Colon (tissue), 2 donors: Measurements from ENCODE around the gene TXLNA.
"Not testable (repeated sequence)": the region's sequence is repeated elsewhere in the genome, so short reads cannot be mapped to it uniquely, and the experiment has no call there.

Source experiments
- FAIRE-seq: peaks from 2 replicates; lab custom pipeline; 2012; peaks lifted over from hg19 to GRCh38; lab: Jason Lieb, UNC
- donor health status: control.
- donor health status: control.

Gene TXLNA

GRCh38 chr1:32179443-32180185 lies at the start of gene TXLNA:
TXLNA (plus strand) TSS chr1:32179675; CDS start chr1:32180346, 671 bp downstream.
- FAIRE-seq: no peak

DNA sequence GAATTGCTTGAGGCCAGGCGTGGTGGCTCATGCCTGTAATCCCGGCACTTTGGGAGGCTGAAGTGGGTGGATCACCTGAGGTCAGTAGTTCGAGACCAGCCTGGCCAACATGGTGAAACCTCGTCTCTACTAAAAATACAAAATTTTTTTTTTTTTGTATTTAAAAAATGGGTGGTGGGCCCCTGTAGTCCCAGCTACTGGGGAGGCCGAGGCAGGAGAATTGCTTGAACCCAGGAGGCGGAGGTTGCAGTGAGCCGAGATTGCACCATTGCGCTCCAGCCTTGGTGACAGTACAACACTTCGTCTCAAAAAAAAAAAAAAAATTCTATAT lies 45.6 kb upstream of the TXLNA start:
- FAIRE-seq: not testable (repeated sequence)

DNA sequence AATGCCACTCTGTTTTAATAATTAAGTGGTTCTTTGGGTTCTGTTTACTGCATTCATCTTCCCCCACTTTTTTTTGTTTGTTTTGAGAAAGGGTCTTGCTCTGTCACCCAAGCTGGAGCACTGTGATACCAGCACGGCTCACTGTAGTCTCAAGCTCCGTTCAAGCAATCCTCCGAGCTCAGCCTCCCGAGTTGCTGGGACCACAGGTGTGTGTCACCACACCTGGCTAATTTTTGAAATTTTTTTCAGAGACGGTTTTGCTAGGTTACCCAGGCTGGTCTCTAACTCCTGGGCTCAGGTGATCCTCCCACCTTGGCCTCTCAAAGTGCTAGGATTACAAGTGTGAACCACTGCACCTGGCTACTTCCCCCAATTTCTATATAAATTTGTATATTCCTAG lies 42.4 kb upstream of the TXLNA start:
- FAIRE-seq: no peak

DNA sequence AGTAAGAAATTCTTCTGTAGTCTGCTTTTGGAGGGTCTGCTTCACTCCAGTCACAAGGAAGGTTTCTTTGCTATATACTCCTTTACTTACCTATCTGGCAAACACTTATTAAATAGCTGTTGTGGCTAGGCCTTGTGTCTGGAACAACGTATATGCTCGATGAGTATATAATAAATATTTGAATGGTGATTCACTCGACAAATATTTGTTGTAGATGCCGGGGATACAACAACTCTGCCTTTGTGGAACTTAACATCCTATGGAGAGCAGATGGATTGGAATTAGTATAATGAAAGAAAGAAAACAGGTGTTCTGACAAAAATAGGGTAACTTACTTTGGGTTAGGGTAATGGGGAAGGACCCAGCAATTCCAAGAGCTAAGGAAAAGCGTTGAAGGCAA lies 40.5 kb upstream of the TXLNA start:
- no peak for FAIRE-seq

- no peak for FAIRE-seq
Observed at GRCh38 chr1:32142446-32143301, 36.8 kb upstream of the TXLNA start.

DNA sequence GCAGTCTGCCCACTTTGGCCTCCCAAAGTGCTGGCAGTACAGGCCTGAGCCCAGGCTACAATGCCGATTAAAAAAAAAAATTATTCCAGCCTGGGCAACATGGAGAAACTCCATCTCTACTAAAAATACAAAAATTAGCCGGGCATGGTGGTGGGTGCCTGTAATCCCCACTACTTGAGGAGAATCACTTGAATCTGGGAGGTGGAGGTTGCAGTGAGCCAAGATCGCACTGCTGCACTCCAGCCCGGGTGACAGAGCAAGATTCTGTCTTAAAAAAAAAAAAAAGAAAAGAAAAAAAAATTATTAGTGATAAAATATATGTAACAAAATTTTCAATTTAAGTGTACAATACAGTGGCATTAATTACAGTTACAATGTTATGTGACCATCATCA lies 36.2 kb upstream of the TXLNA start:
- not testable (repeated sequence) for FAIRE-seq

DNA sequence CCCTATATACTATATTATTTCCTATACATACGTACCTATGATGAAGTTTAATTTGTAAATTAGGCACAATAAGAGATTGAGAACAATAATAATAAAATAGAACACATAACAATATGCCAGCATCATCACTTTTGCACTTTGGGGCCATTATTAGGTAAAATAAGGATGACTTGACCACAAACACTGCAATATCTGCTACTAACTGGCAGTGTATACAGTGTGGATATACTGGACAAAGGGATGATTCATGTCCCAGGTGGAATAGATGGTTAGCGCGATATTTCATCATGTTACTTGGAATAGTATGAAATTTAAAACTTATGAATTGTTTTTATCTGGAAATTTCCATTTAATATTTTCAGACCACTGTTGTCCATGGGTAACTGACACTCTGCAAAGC lies 35.4 kb upstream of the TXLNA start:
- no peak for FAIRE-seq

- FAIRE-seq: not testable (repeated sequence)
Observed at GRCh38 chr1:32147799-32148198, 31.7 kb upstream of the TXLNA start.

- no peak for FAIRE-seq
Observed at GRCh38 chr1:32150847-32151246, 28.6 kb upstream of the TXLNA start.

DNA sequence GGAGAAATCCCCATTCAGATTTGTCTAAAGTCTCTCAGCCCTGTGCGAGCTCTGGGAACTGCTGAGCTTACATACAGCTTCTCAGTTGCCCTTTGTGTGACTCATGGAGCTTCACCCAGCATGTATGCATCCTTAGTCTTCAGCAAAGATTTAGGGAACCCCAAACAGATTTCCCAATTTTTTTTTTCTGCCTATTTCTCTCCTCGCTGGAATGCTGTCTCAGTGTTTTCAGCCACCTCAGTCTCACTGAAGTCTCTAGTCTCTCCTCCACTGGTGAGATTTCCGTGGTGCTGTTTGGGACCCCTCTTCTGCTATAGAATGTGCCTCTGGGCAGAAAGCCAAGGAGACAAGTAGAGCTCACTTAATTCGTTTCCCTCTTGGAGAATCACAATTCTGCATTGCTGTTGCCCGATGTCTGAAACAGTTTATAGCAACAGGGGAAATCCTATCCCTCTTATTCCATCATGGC lies 28.1 kb upstream of the TXLNA start:
- no peak for FAIRE-seq

GRCh38 chr1:32159189-32159588 lies 20.3 kb upstream of the TXLNA start:
- FAIRE-seq: no peak

DNA sequence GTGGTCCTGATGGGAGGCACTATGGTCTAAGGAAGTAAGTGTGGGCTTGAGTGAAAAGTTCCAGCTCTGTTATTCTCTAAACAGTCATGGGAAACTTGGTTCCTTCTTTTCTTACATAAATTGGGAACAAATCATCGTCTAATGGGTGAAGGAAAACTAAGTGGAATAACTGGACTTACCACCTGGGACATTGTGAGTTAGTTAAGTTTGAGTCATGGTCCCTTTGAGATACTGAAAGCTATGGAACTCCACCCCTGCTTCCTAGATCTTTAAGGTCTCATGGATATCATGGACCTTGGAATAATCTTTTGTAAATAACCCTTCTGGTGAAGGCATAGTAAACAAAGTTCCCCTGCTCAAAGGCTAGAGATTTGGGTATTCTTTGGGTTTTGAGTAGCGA lies 16.1 kb upstream of the TXLNA start:
- FAIRE-seq: no peak

DNA sequence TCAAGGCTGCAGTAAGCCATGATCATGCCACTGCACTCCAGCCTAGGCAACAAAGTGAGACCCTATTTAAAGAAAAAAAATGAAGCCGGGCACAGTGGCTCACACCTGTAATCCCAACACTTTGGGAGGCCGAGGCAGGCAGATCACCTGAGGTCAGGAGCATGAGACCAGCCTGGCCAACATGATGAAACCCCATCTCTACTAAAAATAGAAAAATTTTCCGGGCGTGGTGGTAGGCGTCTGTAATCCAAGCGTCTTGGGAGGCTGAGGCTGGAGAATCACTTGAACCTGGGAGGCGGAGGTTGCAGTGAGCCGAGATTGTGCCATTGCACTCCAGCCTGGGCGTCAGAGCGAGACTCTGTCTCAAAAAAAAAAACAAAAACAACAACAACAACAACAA lies 13.8 kb upstream of the TXLNA start:
- not testable (repeated sequence) for FAIRE-seq

GRCh38 chr1:32170991-32171390 lies 8.5 kb upstream of the TXLNA start:
- FAIRE-seq: no peak

- FAIRE-seq: no peak
Observed at GRCh38 chr1:32172621-32173245, 6.7 kb upstream of the TXLNA start.

DNA sequence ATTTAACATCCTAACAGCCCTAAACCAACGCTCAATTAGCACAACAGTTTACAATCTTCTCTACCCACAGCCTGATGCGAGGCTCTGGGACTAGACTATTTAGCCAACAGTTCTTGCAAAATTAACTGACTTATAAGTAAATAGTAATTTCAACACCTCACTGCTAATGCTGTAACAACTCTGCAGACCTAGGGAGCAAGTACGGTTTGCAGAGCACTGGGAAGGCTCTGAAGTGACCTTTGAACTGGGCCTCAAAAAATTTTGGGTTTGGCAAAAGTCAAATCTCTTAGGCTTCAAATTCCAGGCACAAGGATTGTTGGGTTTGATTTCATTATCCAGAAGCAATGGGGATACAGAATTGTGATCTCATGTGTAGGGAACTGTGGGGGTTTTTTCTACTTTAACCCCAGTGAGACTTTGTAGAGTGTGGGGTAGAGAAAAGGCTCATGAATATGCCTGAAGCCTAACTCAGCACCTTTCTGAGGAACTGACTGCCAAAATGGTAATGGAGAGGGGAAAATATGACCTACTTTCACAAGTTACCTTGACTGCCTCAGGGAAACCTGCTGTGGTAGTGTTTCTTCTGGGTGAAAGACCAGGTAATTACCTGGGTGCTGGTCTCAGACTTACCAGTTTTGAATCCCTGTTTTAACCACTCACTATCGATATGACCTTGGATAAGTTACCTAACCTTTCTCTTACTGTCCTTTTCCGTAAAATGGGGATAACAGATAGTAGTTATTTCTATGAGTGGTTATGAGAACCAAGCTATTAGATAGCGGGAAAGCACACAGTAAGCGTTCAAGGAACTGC lies 889 bp upstream of the TXLNA start:
- no peak for FAIRE-seq

GRCh38 chr1:32179193-32179442 lies 357 bp upstream of the TXLNA start:
- FAIRE-seq: no peak

GRCh38 chr1:32180186-32181060 lies 948 bp downstream of the TXLNA start:
- FAIRE-seq: no peak

- FAIRE-seq: no peak
Observed at GRCh38 chr1:32181065-32181464, 1.6 kb downstream of the TXLNA start.

- no peak for FAIRE-seq
Observed at GRCh38 chr1:32181563-32181962, 2.1 kb downstream of the TXLNA start.

- FAIRE-seq: no peak
Observed at GRCh38 chr1:32182060-32182459, 2.6 kb downstream of the TXLNA start.
